GM12801 (cell line): ENCODE data around the gene CYB561D2.

Experiments used
- TF ChIP-seq, protein P1 (sequence below): IDR thresholded peaks from one replicate; pipeline ENCODE4 v1.5.1; 2011; ENCODE audit warnings: control low read depth; ENCODE audit not compliant: insufficient read length; ENCODE audit errors: extremely low read depth

The CYB561D2 gene

DNA sequence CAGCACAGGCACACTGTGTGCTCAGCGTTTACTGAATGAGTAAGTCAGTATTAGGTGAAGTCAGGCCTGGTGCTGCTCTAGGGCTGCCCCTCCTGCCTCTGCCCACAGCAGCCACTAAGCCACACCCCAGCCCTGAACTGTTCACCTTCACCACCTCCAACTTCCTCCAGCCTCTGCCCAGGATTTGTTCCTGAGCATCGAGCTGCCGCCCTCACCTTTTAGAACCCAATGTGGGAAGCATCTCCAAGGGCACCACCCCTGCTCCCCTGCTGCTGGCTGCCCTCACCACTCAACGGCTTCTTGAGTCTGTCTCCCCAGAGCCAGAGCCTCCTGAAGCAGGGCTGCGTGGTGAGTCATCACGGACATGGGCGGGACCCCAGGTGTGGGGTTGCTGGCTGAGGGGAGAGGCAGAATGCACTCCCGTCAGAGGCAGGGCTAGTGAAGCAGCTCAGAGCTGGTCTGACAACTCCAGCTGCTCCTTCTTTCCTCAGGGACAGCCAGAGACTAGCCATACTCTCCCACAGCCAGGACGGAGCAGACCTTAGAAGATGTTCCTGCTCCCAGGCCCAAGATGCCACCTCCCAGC, 33.9 kb upstream of the CYB561D2 start:
- TF ChIP-seq, protein P1, sequence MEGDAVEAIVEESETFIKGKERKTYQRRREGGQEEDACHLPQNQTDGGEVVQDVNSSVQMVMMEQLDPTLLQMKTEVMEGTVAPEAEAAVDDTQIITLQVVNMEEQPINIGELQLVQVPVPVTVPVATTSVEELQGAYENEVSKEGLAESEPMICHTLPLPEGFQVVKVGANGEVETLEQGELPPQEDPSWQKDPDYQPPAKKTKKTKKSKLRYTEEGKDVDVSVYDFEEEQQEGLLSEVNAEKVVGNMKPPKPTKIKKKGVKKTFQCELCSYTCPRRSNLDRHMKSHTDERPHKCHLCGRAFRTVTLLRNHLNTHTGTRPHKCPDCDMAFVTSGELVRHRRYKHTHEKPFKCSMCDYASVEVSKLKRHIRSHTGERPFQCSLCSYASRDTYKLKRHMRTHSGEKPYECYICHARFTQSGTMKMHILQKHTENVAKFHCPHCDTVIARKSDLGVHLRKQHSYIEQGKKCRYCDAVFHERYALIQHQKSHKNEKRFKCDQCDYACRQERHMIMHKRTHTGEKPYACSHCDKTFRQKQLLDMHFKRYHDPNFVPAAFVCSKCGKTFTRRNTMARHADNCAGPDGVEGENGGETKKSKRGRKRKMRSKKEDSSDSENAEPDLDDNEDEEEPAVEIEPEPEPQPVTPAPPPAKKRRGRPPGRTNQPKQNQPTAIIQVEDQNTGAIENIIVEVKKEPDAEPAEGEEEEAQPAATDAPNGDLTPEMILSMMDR: no peak

DNA sequence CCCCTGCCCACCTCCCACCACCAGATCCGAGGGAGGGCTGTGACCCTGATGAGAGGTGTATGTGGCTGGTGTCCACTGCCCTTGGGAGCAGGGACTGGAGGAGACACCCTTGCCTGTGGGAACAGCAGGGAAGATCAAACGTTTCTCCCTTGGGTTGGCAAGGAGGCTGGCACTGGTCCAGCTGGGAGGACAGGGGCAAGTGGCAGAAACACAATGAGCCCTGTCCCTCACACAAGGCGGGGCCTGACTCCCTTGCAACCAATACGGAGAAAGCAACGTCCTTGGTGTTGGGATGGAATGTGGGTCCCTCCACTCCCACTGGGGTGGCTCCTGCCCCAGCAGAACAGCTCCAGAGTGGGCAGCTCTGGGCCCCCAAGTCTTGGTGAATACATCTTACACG, 33.4 kb upstream of the CYB561D2 start:
- TF ChIP-seq, protein P1: no peak

DNA sequence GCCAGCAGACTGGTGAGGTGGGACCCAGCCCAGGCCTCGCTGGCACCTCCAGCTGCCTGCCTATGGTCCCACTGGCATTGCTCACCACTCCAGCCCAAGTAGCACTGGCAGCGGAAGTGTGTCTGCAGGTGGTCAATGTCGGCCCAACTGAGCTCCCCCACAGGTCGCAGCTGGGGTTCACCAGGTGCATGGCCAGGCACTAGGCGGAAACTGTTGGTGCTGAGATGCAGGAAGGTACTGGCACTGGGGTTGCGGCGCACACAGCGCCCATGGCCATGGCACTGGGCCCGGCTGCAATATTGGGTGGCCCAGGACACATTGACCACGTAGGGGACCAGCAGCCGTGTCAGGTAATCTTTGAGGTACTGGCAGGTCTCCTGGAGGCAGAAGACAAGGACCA, 32.5 kb upstream of the CYB561D2 start:
- TF ChIP-seq, protein P1: no peak

DNA sequence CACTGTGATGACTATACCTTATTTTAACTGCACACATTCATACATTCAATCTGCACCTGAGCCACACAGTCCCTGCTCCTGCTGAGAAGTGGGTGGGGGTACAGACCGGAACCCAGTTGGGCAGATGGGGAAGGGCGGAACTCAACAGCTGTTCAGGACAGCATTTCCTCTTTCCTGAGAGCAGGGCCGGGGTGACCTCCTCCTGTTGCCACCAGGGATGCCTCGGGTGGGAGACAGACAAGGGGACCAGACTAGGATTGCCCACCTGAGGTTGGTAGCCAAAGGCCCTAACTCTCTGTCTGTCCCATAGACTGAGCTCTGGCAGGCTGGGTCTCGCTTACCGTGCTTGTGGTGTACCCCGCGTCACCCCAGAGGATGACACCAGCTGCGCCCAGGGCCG, 32.0 kb upstream of the CYB561D2 start:
- TF ChIP-seq, protein P1: no peak

DNA sequence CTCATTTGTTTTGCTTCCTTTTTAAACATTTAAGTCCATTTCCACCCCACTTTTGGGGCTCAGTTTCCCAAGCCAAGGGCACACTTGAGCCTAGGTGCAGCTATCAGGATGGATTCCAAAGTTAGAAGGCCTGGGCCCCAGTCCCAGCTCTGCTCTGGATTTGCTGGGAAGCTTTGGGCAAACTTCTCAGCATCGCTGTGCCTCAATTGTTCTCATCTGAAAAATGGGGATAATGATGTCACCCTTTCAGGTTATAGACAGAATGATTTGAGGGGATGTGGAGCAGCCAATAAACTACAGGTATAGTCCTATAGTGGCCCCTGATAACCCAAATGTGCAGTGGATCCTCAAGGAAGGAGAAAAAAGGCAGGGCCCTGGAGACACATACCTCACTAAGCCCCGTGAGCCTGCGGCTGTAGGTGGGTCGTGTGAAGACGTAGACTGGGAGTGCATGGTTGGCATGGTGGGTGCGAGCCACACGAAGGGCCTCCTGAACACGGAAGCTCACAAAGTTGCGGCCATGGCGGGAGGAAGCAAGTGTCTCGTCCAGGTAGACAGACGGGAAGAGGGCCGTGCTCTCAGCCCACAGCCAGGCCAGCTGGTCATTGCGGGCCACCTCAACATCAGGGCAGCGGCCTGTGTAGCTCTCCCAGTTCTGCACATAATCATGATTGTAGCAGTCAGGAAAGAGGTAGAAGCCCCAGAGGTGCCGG, 31.3 kb upstream of the CYB561D2 start:
- TF ChIP-seq, protein P1: no peak

DNA sequence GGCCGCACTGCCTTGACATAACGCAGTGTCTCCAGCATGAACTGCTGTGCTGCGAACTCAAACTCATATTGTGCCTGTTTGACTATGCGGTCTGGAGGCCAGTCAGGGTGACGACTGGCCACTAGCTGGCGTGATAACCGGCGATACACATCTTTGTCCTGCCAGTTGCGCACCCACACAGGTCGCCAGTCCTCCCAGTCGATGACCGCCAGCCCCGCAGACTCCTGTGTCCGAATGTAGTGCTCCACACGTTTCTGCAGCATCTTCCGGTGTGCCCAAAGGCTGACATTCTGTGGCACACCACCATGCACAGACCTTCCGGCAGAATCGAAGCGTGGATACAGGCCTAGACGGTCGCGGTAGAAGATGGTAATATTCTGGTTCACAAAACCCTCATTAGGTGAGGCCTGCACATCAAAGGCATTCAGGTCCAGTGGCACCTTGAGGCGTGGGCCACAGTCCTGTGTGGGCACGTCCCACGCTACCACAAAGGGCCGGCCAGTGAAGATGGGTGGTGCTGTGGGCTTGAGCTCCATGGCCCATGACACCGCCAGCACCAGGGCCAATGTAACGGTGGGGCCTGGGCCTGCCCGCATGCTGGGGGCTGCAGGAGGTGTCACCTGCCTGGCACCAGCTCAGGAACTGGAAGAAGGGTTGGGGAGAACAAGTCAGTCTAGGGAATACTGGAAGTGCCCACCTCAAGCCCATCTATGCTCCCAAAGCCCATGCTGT, 30.6 kb upstream of the CYB561D2 start:
- TF ChIP-seq, protein P1: no peak

DNA sequence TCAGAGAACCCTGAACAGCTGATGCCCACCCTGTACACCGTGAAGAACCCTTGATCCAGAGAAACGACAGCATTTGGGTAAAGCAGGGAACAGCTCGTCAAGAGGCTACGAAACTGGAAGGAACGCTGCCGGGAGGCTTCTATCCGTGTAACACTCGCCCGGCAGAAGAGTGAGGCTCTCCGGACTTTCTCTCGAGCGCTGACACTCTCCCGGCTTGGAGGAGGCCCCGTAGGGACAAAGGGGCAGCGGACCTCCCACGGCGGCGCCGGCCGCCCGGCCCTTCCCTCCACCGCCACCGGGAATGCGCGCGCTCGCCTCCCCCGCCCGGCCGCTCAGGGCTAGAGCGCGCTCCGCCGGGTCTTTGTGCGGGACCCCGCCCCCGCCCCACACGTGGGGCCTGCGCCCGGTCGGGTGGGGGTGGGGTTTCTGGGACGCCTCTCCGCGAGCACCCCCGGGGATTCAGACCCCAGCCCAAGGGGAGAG, 29.8 kb upstream of the CYB561D2 start:
- TF ChIP-seq, protein P1: no peak
